GM12873 (cell line): ENCODE measurements around the gene ATP4B.

Experiments used
- TF ChIP-seq, protein P1 (sequence below): IDR thresholded peaks from 2 replicates; pipeline ENCODE4 v1.5.1; 2012; ENCODE audit warnings: low read depth, mild to moderate bottlenecking, moderate library complexity, low read length, control low read depth; ENCODE audit not compliant: insufficient read depth; ENCODE audit errors: missing control alignments

ATP4B gene

DNA sequence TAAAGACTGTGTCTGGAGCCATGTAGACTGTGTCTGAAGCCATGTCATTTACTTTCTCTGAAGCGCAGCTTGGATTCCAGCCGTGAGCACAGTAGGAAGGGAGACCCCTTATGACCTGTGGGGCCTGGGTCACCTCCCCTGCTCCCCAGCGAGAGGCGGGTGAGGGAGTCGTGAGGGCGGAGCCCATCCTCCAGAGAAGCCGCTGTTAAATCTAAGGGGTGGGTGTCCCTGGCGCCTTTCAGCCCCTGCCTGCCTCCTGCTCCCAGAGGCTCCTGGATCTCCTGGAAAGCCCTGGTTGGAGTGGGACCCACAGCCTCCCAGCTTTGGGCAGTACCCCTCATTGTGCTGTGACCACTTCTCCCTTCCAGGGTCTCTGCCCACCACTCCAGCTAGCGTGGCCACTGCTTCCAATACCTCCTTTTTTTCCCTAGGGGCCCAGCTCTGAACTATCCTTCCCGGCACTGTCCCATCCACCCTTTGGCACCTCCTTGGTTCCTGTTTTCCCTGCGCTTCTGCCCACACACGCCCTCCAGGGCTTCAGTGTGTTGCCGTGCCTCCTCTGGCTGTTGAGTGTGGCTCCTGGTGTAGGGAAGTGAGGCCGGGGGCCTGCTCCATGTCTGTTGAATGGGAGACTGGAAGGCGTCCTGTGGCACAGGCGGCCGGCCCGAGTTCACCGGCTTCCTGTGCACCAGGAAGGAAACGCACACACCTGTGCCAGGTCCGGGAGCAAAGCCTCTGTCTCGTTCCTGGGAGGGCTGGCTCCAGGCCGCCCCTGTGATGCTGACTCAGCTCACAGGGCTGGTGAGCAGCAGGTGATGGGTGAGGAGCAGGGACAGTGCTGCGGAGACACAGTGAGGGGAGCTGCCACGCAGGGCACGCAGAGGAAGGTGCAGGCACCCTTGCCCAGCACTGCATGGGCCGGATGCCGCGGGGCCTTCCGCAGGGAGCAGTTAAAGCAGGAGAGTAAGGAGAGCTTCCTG is 29.4 kb downstream of the ATP4B start:
- TF ChIP-seq, protein P1, sequence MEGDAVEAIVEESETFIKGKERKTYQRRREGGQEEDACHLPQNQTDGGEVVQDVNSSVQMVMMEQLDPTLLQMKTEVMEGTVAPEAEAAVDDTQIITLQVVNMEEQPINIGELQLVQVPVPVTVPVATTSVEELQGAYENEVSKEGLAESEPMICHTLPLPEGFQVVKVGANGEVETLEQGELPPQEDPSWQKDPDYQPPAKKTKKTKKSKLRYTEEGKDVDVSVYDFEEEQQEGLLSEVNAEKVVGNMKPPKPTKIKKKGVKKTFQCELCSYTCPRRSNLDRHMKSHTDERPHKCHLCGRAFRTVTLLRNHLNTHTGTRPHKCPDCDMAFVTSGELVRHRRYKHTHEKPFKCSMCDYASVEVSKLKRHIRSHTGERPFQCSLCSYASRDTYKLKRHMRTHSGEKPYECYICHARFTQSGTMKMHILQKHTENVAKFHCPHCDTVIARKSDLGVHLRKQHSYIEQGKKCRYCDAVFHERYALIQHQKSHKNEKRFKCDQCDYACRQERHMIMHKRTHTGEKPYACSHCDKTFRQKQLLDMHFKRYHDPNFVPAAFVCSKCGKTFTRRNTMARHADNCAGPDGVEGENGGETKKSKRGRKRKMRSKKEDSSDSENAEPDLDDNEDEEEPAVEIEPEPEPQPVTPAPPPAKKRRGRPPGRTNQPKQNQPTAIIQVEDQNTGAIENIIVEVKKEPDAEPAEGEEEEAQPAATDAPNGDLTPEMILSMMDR, result no peak

DNA sequence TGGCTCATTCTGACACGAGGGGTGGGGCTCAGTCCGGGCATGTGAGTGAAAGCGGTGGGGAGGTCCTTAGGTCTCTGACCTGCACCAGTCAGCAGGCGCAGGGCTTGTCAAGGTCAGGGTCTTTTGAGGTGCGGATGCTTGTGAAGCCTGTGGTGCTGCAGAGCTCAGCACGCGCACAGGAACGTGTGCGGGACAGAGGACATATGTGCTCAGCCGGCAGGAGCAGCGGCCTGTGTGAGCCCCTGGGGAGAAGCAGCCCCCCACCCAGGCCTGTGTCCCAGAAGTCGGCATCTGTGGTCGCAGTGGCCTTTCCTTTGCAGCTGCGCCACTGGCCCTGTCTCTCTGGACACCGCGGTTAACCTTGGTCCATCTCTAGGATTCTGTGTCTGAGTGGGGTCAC is 30.9 kb downstream of the ATP4B start:
- TF ChIP-seq, protein P1, result no peak

DNA sequence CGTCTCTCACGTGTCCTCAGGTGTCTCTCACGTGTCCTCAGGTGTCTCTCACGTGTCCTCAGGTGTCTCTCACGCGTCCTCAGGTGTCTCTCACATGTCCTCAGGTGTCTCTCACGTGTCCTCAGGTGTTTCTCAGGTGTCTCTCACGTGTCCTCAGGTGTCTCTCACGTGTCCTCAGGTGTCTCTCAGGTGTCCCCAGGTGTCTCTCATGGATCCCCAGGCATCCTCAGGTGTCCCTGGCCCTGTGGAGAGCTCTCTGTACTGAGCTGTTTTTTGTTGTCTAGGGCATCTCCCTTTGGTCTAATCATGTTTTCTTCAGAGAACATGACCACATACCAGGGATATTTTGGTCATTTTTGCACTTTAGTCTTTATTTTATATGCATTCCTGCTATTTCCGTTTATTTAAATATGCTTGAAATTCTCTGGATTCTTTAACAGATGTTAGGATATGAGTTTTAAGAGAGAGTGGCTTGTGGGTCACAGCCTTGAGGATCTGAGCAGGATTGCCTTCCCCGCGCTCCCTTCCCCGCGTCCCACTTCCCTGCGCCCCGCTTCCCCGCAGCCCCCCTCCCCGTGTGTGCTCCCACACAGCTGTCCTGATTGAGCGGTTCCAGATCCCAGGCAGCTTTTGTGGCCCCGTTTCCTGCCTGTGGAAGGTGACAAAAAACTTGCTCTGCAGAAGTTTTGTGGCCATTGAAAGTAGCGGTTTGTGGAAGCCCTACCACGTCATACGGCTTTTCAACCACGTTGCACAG is 31.9 kb downstream of the ATP4B start:
- TF ChIP-seq, protein P1, result no peak

DNA sequence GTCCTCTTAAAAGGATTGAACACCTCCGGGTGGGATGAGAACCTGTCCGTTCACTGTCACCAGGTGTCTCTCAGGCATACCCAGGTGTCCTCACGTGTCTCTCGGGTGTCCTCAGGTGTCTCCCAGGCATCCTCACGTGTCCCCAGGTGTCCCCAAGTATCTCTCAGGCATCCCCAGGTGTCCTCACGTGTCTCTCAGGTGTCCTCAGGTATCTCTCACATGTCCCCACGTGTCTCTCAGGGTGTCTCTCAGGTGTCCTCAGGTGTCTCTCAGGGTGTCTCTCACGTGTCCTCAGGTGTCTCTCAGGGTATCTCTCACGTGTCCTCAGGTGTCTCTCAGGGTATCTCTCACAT is 33.8 kb downstream of the ATP4B start:
- TF ChIP-seq, protein P1, result no peak

DNA sequence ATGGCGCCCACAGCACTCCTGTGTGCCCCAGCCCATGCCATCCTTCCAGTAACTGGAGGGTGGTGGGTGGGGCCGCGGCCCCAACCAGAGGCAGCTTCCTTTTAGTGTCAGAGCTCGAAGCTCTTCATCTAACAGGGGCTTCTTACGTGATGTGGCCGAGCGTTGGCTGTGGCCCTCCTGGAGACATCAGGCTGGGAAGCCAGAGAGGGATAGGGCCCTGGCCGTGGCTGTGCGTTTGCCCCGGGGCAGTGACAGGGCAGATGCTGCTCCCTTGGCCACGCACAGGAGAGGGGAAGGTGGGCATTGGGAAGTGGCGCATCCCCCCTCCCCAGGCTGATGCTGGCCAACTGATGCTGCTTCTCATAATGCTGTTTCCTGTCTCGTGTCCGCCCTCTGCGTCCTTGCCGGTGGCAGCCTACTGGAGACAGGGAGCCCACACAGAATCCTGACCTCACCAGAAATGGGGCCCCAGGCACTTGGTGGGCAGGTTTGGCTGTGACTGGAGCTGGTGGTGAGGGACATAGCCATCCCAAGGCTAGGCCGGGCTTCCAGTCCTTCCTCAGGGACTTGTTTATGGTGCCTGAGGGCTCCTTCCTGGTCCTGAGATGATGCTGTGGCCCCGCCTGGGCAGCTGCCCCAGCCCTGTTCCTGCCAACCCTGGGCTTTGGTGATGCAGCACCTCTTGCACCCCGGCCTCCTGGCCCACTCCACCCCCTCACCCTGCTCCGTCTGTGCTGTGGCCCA is 34.3 kb downstream of the ATP4B start:
- TF ChIP-seq, protein P1, result no peak

DNA sequence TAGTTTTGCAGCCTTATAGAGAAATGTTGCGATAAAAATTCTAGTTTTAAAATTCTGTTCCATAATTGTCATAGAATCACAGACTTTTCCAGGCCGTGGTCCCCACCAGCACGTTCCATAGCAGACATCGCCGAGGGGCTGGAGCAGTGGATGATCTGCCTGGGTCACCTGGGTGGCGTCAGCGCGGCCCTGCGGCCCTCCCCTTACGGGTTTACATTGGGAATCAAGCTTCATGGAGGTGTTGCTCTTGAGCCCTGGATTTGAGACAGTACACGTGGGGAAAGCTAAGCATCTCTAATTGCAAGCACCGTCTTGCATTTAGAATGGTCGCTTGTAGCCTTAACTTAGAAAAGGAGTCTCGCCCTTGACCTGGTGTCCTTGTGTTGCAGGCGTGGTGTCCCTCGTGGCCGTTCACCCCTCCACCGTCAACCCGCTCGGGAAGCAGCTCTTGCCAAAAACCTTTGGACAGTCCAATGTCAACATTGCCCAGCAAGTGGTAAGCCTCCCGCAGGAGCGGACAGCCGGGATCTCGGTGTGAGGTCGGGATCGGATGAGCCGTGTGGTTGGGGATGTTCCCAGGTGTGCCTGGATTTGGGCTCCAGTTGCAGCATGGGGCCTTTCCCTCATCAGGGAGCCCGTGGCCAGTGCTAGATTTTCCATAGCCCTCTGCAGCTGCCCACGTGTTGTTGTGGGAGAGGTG is 35.1 kb downstream of the ATP4B start:
- TF ChIP-seq, protein P1, result no peak

DNA sequence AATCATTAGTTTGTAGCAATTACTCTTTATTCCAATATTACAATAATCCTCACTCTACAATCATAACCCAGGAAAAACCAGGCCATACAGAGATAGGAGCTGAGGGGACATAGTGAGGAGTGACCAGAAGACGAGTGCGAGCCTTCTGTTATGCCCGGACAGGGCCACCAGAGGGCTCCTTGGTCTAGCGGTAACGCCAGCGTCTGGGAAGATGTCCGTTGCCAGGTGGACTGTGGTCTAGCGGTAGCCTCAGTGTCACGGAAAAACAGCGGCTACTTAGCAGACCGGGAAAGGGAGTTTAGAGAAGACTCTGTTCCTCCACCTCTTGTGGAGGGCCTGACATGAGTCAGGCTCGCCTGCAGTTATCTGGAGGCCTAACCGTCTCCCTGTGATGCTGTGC is 36.5 kb downstream of the ATP4B start:
- TF ChIP-seq, protein P1, result peak; percentile 17
